SKM-1 treated with dmso at 0.1 percent for 144 hours (cell line): Measurements from ENCODE around the gene CLEC6A.
"Not testable (repeated sequence)": the region's sequence is repeated elsewhere in the genome, so short reads cannot be mapped to it uniquely, and the experiment has no call there.

ENCODE experiments used
- DNase-seq: peaks from one replicate; lab custom pipeline; 2025; ENCODE audit not compliant: unreplicated experiment; lab: John Stamatoyannopoulos, UW

The CLEC6A gene

DNA sequence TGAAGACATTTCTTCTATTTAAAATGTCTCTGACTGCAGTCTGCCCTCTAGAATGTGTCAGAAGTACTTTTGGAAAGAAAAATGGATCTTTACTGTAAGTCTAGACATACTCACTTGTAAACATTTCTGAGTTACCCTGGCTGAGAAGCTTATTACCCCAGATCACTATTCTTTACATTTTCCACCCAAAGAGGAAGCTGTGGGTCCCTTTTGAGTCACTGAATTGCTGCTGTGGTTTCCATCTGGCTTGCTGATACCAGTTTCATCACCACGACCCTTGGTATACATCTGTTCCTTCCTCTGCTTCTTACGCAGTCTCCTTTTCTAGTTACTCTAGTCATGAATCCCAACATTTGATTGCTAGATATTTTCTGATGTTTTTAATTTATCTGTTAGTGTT lies 37.3 kb downstream of the CLEC6A start:
- peak; percentile 59 for DNase-seq

DNA sequence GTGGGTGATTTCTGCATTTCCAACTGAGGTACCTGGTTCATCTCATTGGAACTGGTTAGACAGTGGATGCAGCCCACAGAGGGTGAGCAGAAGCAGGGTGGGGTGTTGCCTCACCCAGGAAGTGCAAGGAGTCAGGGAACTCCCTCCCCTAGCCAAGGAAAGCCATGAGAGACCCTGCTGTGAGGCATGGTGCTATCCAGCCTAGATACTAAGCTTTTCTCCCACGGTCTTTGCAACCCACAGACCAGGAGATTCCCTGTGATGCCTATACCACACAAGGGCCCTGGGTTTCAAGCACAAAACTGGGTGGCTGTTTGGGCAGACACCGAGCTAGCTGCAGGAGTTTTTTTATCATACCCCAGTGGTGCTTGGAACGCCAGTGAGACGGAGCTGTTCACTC lies 39.9 kb downstream of the CLEC6A start:
- DNase-seq: not testable (repeated sequence)

DNA sequence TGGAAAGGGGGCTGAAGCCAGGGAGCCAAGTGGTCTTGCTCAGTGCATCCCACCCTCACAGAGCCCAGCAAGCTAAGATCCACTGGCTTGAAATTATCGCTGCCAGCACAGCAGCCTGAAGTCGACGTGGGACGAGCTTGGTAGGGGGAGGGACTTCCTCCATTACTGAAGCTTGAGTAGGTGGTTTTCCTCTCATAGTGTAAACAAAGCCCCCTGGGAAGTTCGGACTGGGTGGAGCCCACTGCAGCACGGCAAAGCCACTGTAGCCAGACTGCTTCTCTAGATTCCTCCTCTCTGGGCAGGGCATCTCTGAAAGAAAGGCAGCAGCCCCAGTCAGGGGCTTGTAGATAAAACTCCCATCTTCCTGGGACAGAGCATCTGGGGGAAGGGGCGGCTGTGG lies 40.3 kb downstream of the CLEC6A start:
- DNase-seq: not testable (repeated sequence)

DNA sequence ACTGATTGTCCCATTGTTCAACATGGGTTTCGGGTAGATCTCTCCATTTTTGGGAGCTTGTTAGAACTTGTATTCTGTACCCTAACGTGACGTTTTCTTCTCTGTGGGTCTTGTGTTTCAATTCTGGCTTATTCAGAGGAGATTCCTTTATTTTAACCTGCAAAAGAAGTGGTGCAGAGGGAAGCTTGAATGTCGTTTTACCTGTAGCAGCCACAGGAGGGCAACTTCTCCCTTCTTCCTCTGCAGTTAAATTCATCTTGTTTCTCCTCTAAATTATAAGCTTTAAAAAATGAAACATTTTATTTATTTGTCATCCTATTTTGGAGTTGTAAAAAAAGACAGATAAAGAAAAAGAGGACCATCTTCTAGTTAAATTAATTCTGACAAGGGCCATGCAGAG lies 43.9 kb downstream of the CLEC6A start:
- no peak for DNase-seq

DNA sequence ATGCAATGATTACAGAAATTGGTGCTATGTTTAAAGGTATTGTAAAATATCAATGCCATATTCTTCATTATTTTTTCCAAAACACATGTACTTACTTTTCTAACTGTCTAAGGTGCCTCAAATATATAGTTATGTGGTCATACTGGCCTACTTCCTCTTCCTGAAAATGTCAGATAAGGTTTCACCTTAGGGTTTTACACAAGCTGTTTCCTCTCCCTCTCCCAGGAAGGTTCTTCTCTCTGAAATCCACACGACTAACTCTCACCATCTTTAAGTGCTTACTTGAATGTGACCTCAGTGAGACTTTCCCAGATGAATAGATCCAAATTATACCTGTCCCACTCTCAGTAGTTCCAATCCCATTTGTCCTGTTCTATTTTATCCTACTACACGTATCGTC lies 46.0 kb downstream of the CLEC6A start:
- peak; percentile 8 for DNase-seq

DNA sequence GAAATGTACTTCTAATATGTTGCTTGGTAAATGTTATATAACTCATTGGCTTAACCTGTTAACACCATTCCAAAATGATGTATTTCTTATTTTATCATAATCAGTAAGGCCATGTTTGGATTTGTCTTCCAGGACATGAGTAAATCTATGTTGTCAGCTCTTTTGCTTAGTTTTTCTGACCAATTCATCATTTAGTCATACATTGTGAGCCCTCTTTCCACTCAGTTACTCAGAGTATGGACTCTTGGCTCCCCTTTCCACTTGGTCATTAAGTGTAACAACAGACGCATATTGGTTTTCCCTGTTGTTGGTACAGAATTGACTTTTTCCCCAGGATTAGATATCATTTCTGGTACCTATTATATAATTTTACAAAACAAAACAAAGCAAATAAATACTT lies 48.6 kb downstream of the CLEC6A start:
- DNase-seq: no peak

DNA sequence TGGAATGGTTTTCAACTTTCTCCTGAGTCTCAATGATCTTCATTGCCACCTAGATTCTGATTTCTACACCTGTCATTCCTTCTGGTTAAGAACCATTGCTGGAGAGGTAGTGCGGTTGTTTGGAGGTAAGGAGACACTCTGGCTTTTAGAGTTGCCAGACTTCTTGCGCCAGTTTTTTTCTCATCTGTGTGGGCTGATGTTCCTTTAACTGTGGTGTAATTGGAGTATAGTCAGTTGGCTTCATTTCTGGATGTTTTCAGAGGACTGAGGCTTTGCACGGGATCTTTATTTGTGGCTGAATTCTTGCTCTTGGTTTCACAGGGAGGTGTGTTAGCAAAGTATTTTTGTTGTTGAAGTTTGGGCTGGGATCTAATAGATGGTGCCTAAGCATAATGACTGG lies 51.8 kb downstream of the CLEC6A start:
- no peak for DNase-seq

DNA sequence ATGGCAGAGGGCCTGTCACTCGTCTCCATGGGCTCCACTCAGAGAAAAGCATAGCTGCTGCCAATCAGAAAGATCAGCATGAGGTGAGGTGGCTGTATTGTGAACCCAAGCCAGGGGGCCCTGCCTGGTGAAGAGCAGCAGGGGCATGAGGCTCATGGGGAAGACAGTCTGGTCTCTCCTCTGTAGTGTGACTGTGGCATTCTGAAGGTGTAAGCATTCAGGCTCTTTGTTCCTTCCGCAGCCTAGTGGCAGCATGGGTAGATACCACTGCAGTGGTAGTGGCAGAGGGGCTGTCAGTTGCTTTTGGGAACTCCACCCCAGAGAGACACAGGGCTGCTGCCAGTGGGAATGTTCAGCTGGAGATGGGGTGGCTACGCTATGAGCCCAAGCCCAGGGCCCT lies 52.5 kb downstream of the CLEC6A start:
- DNase-seq: no peak

DNA sequence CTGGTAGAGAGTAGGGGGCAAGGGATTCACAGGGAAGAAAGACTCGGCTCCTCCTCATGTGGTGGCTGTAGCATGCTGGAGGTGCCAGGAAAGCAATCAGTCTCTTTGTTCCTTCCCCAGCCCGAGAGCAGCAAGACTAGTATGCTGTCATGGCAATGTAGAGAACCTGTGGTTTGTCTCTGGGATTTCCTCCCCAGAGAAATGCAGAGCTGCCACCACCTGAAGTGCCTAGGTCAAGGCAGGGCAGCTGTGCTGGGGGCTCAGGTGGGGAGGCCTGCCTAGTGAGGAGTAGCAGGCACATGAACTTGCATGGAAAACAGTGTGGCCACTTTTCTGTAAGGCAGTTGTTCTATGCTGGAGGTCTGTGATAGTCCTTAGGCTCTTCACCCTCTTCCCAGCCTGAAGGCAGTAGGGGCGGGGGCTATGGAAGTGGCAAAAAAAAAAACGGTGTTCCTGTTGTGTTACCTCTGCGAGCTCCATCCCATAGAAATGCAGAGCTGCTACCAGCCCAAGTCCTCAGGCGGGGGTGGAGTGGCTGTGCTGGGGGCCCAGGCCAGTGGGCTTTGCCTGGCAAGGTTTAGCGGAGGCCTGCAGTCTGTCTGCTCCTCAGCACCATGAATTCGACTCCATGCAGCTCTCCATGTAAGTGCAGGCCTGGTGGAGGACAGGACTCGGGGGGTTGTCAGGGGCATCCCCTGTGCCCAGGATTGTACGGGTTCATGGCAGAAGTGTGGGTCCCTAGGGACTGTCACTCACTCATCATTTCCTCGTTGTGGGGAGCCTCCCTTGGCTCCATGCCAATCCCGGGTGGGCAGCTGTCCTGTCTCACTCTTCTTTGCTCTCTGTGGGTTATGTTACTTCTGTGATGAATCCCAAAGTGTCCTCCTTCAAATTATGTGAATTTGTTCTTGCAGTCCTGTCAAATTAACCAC lies 53.4 kb downstream of the CLEC6A start:
- DNase-seq: no peak

DNA sequence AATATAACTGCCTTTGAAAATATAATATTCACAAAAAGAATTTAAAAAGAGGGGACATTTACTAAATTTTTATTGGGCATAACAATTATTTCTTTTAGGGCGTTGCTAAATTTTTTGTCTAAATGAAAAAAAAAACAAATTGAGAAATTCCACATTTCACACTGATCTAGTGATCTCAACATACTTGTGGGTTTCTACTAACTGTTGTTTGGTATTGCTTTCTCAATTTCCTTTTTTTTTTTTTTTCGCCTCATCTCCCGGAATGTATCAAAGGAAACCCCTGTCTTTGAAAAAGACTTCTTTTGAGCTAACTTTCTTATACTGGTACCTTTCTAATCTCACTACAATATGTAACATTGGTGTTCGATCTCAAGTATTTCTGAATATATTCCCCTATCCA lies 57.5 kb downstream of the CLEC6A start, which contains the start of gene CLEC4D:
CLEC4D (plus strand) TSS at position 248 of the 400 bp plus-strand sequence. CDS start 230 bp downstream, outside the sequence.
- no peak for DNase-seq

DNA sequence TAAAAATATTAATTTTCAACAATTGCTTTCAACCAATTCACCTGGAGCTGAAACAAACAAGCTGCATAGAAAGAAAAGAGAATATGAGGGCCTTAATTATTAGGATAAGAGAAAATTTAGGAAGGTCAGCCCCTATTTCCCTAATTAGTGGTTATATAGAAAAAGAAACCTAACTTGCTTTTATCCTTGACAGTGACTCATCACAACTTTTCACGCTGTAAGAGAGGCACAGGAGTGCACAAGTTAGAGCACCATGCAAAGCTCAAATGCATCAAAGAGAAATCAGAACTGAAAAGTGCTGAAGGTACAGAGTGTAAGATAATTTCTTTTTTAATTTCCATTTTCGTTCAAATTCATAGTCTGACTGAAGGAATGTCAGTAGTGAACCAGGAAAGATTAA lies 62.2 kb downstream of the CLEC6A start:
- no peak for DNase-seq

DNA sequence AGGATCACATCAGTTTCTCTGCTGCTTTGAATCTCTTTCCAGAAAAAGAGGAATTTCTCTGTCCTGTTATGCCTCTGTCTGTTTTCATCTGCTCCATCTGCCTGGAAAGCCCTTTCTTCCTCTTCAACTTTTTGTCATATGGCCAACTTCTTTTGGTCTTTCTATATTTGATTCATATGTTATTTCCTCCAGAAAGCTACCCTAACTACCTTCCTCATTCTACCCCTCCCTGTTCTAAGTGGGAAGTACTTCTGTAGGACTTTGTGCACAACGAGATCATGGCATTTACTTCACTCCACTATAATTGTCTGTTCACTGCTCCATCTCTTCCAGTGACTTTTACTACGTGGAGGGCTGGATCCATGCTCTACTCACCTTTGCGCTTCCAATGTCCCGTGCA lies 63.4 kb downstream of the CLEC6A start:
- DNase-seq: no peak

DNA sequence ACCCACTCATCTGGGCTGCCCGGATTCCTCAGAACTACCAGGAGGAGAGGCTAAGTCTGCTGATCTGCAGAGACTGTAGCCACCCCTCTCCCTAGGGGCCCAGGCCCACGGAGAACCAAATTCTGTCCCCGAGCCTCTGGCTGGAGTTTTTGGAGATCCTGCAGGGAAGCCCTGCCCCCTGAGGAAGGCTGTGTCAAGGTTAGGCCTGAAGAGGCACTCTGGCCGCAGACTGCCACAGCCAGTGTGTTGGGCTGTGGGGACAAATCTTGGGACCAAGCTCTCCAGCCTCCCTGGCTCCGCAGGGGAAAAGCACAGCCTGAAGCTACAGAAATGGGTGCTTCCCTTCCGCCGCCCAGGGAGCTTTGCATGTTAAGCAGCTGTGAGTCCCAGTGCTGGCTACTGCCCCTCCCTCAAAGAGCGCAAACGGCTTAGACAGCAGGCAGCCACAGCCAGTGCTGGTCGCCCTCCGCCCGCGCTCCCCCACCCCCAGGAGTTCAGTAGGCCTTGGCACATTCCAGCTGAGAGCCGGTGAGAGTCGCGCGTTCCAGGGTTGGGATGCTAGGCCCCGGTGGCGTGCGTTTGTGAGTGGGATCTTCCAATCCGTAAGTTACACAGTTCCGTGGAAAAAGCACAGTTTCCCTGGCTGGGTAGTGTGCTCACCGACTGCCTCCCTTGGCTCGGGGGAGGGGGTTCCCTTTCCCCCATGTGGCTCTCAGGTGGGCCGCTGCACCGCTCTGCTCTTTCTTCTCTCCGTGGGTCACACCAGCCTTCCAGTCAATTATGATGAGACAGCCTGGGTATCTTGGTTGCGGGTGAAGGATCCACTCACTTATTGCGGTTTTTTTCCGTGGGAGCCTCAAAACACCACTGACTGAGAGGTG lies 71.7 kb downstream of the CLEC6A start:
- DNase-seq: no peak
